ENCODE measurements around the gene C2orf72.
"Not testable (repeated sequence)": the region's sequence is repeated elsewhere in the genome, so short reads cannot be mapped to it uniquely, and the experiment has no call there.

Gene C2orf72

GRCh38 chr2:231037202-231037730 is at the start of gene C2orf72:
C2orf72 (plus strand) TSS chr2:231037523; CDS start chr2:231037566, 43 bp downstream.
- DNase-seq (ENCODE audit: low spot score): peak; percentile 11

GRCh38 chr2:230989731-230990130 is 47.6 kb upstream of the C2orf72 start:
- DNase-seq (ENCODE audit: low spot score): no peak

GRCh38 chr2:230990131-230990898 is 47.0 kb upstream of the C2orf72 start:
- DNase-seq (ENCODE audit: low spot score): no peak

- no peak for DNase-seq (ENCODE audit: low spot score)
Observed at GRCh38 chr2:230990899-230991150, 46.5 kb upstream of the C2orf72 start.

GRCh38 chr2:230991598-230991997 is 45.7 kb upstream of the C2orf72 start:
- DNase-seq (ENCODE audit: low spot score): no peak

GRCh38 chr2:230995821-230996220 is 41.5 kb upstream of the C2orf72 start, which contains the start of gene SPATA3:
SPATA3 (plus strand) TSS chr2:230996121; CDS start chr2:230996234, 113 bp downstream.
- no peak for DNase-seq (ENCODE audit: low spot score)

- no peak for DNase-seq (ENCODE audit: low spot score)
Observed at GRCh38 chr2:230996661-230997060, 40.7 kb upstream of the C2orf72 start.

- no peak for DNase-seq (ENCODE audit: low spot score)
Observed at GRCh38 chr2:230998882-230999281, 38.4 kb upstream of the C2orf72 start.

GRCh38 chr2:230999477-230999876 is 37.8 kb upstream of the C2orf72 start:
- no peak for DNase-seq (ENCODE audit: low spot score)

GRCh38 chr2:231000211-231000904 is 37.0 kb upstream of the C2orf72 start:
- peak; percentile 25 for DNase-seq (ENCODE audit: low spot score)

- no peak for DNase-seq (ENCODE audit: low spot score)
Observed at GRCh38 chr2:231001036-231001435, 36.3 kb upstream of the C2orf72 start.

GRCh38 chr2:231001921-231002320 is 35.4 kb upstream of the C2orf72 start:
- no peak for DNase-seq (ENCODE audit: low spot score)

- DNase-seq (ENCODE audit: low spot score): no peak
Observed at GRCh38 chr2:231002641-231003040, 34.7 kb upstream of the C2orf72 start.

- DNase-seq (ENCODE audit: low spot score): no peak
Observed at GRCh38 chr2:231003186-231003585, 34.1 kb upstream of the C2orf72 start.

- not testable (repeated sequence) for DNase-seq (ENCODE audit: low spot score)
Observed at GRCh38 chr2:231004930-231005329, 32.4 kb upstream of the C2orf72 start.

- DNase-seq (ENCODE audit: low spot score): no peak
Observed at GRCh38 chr2:231007286-231008098, 29.8 kb upstream of the C2orf72 start.

GRCh38 chr2:231008131-231008530 is 29.2 kb upstream of the C2orf72 start:
- DNase-seq (ENCODE audit: low spot score): no peak

GRCh38 chr2:231009236-231009919 is 27.9 kb upstream of the C2orf72 start:
- DNase-seq (ENCODE audit: low spot score): no peak

- DNase-seq (ENCODE audit: low spot score): no peak
Observed at GRCh38 chr2:231010201-231010730, 27.1 kb upstream of the C2orf72 start.

GRCh38 chr2:231011526-231011925 is 25.8 kb upstream of the C2orf72 start:
- DNase-seq (ENCODE audit: low spot score): no peak

GRCh38 chr2:231012463-231012862 is 24.9 kb upstream of the C2orf72 start:
- DNase-seq (ENCODE audit: low spot score): no peak

- DNase-seq (ENCODE audit: low spot score): no peak
Observed at GRCh38 chr2:231013820-231014219, 23.5 kb upstream of the C2orf72 start.

Data from kidney tubule cell (primary cell).